Activated T-helper 2 cell treated with anti-CD3 and anti-CD28 coated beads, Interferon-gamma antibody, Interleukin-2, Interleukin-4, amounts not matched to agents 10 μg/mL and 5 μg/mL and 100 μg/mL, durations not matched to agents 14 hours and 24 hours and 36 hours (primary cell): Measurements from ENCODE around the gene STIP1. TPM values are rescaled to one million over a fixed set of nuclear protein-coding genes. Genes with fewer than 3 reads are reported as not detected.
"Not testable (repeated sequence)": the region's sequence is repeated elsewhere in the genome, so short reads cannot be mapped to it uniquely, and the experiment has no call there.

ENCODE experiments used
- DNase-seq: peaks from one replicate; pipeline ENCODE4 v3.0.0; 2021; ENCODE audit warnings: low spot score
- H3K27ac Mint-ChIP-seq: one replicate; pipeline ENCODE4 v1.8.0; 2021; ENCODE audit warnings: mixed read lengths
- H3K27me3 Mint-ChIP-seq: one replicate; pipeline ENCODE4 v1.8.0; 2021; ENCODE audit warnings: low read depth, mixed read lengths
- H3K36me3 Mint-ChIP-seq: one replicate; pipeline ENCODE4 v1.8.0; 2021; ENCODE audit warnings: low read depth, mixed read lengths
- H3K4me1 Mint-ChIP-seq: one replicate; pipeline ENCODE4 v1.8.0; 2021; ENCODE audit warnings: low read depth, mixed read lengths
- H3K4me3 Mint-ChIP-seq: one replicate; pipeline ENCODE4 v1.8.0; 2021; ENCODE audit warnings: low read depth, mild to moderate bottlenecking, moderate library complexity, mixed read lengths
- H3K9me3 Mint-ChIP-seq: one replicate; pipeline ENCODE4 v1.8.0; 2021; ENCODE audit warnings: mixed read lengths
- intact Hi-C: fragments of 100-400 bp; cut with micrococcal nuclease; formaldehyde crosslinking; loops from one replicate; pipeline ENCODE4 v1.15.1; 2023
- total RNA-seq: library from RNA; stranded (reverse); gene quantifications from 2 replicates; pipeline ENCODE4 v1.2.3, GENCODE V29; 2022

The STIP1 gene
- total RNA-seq, 1 donor from 2014 or later, result 484 TPM

- H3K4me3 Mint-ChIP-seq, result no peak overlapping the region
- DNase-seq, result no peak
- H3K4me1 Mint-ChIP-seq, result peaks cover 7% of the 10 kb centered on the region
- intact Hi-C loops, result no loop called here
- peaks cover 3% of the 10 kb centered on the region for H3K27me3 Mint-ChIP-seq
- H3K36me3 Mint-ChIP-seq, result no peaks in the 10 kb centered on the region
- H3K27ac Mint-ChIP-seq, result no peak overlapping the region
- H3K9me3 Mint-ChIP-seq, result no peaks in the 10 kb centered on the region
Measured at GRCh38 chr11:64150051-64150450, 35.9 kb upstream of the STIP1 start.

- no peak for DNase-seq
- Mint-ChIP-seq H3K27me3 (peaks cover 3% of the 10 kb centered on the region), H3K9me3 (no peaks in the 10 kb centered on the region), H3K27ac (no peak overlapping the region), H3K4me1 (peaks cover 7% of the 10 kb centered on the region), H3K4me3 (no peak overlapping the region), H3K36me3 (no peaks in the 10 kb centered on the region)
- intact Hi-C loops, result no loop called here
Measured at GRCh38 chr11:64150481-64151239, 35.3 kb upstream of the STIP1 start.

- H3K36me3 Mint-ChIP-seq, result no peaks in the 10 kb centered on the region
- H3K4me1 Mint-ChIP-seq, result peaks cover 7% of the 10 kb centered on the region
- H3K9me3 Mint-ChIP-seq, result no peaks in the 10 kb centered on the region
- intact Hi-C loops, result no loop called here
- peaks cover 3% of the 10 kb centered on the region for H3K27me3 Mint-ChIP-seq
- DNase-seq, result no peak
- no peak overlapping the region for H3K4me3 Mint-ChIP-seq
- no peak overlapping the region for H3K27ac Mint-ChIP-seq
Measured at GRCh38 chr11:64151337-64151736, 34.6 kb upstream of the STIP1 start.

- Mint-ChIP-seq H3K27ac (no peak overlapping the region), H3K9me3 (no peaks in the 10 kb centered on the region), H3K27me3 (peaks cover 3% of the 10 kb centered on the region), H3K4me3 (no peak overlapping the region), H3K36me3 (no peaks in the 10 kb centered on the region), H3K4me1 (peaks cover 4% of the 10 kb centered on the region)
- intact Hi-C loops, result no loop called here
- peak; percentile 60 for DNase-seq
Measured at GRCh38 chr11:64152841-64153691, 32.9 kb upstream of the STIP1 start.

- no peak overlapping the region for H3K27ac Mint-ChIP-seq
Measured at GRCh38 chr11:64153812-64154211, 32.2 kb upstream of the STIP1 start.

GRCh38 chr11:64156235-64157011 lies 29.5 kb upstream of the STIP1 start:
- H3K27me3 Mint-ChIP-seq, result peaks cover 3% of the 10 kb centered on the region
- H3K27ac Mint-ChIP-seq, result no peak overlapping the region
- no peak for DNase-seq
- no peaks in the 10 kb centered on the region for H3K9me3 Mint-ChIP-seq
- H3K4me1 Mint-ChIP-seq, result peaks cover 2% of the 10 kb centered on the region
- intact Hi-C loops, result no loop called here
- H3K36me3 Mint-ChIP-seq, result no peaks in the 10 kb centered on the region
- no peak overlapping the region for H3K4me3 Mint-ChIP-seq

More at GRCh38 chr11:64153812-64154211, 32.2 kb upstream of the STIP1 start:
- intact Hi-C loops, result no loop called here
- Mint-ChIP-seq H3K4me1 (peaks cover 2% of the 10 kb centered on the region), H3K36me3 (no peaks in the 10 kb centered on the region), H3K27me3 (peaks cover 3% of the 10 kb centered on the region), H3K4me3 (no peak overlapping the region), H3K9me3 (no peaks in the 10 kb centered on the region)
- DNase-seq, result no peak

GRCh38 chr11:64157631-64158394 lies 28.2 kb upstream of the STIP1 start:
- Mint-ChIP-seq H3K4me1 (peaks cover 2% of the 10 kb centered on the region), H3K4me3 (no peak overlapping the region), H3K27ac (no peak overlapping the region), H3K9me3 (no peaks in the 10 kb centered on the region), H3K36me3 (no peaks in the 10 kb centered on the region), H3K27me3 (peaks cover 3% of the 10 kb centered on the region)
- DNase-seq, result no peak
- intact Hi-C loops, result no loop called here

GRCh38 chr11:64161037-64161436 lies 24.9 kb upstream of the STIP1 start:
- Mint-ChIP-seq H3K4me1 (no peaks in the 10 kb centered on the region), H3K27me3 (no peaks in the 10 kb centered on the region), H3K27ac (no peak overlapping the region), H3K36me3 (no peaks in the 10 kb centered on the region), H3K9me3 (no peaks in the 10 kb centered on the region), H3K4me3 (no peak overlapping the region)
- intact Hi-C loops, result no loop called here
- DNase-seq, result no peak

- H3K27me3 Mint-ChIP-seq, H3K9me3 Mint-ChIP-seq, DNase-seq, H3K36me3 Mint-ChIP-seq, H3K27ac Mint-ChIP-seq, H3K4me1 Mint-ChIP-seq, intact Hi-C loops, H3K4me3 Mint-ChIP-seq: not testable (repeated sequence)
Measured at GRCh38 chr11:64162769-64163168, 23.2 kb upstream of the STIP1 start.

- intact Hi-C loops, result no loop called here
- no peaks in the 10 kb centered on the region for H3K27me3 Mint-ChIP-seq
- H3K36me3 Mint-ChIP-seq, result no peaks in the 10 kb centered on the region
- no peaks in the 10 kb centered on the region for H3K9me3 Mint-ChIP-seq
- no peak overlapping the region for H3K4me3 Mint-ChIP-seq
- no peak for DNase-seq
- H3K27ac Mint-ChIP-seq, result no peak overlapping the region
- peaks cover 2% of the 10 kb centered on the region for H3K4me1 Mint-ChIP-seq
Measured at GRCh38 chr11:64163951-64164350, 22.0 kb upstream of the STIP1 start.

GRCh38 chr11:64164392-64165312 lies 21.3 kb upstream of the STIP1 start:
- H3K27me3 Mint-ChIP-seq, result no peaks in the 10 kb centered on the region
- H3K9me3 Mint-ChIP-seq, result no peaks in the 10 kb centered on the region
- peaks cover 2% of the 10 kb centered on the region for H3K4me1 Mint-ChIP-seq
- DNase-seq, result no peak
- H3K27ac Mint-ChIP-seq, result no peak overlapping the region
- intact Hi-C loops, result no loop called here
- peak overlapping the region; percentile 74 for H3K4me3 Mint-ChIP-seq
- no peaks in the 10 kb centered on the region for H3K36me3 Mint-ChIP-seq
